ENCODE measurements around the gene HLA-DPA1.
"Not testable (repeated sequence)": the region's sequence is repeated elsewhere in the genome, so short reads cannot be mapped to it uniquely, and the experiment has no call there.

HLA-DPA1 gene

DNA sequence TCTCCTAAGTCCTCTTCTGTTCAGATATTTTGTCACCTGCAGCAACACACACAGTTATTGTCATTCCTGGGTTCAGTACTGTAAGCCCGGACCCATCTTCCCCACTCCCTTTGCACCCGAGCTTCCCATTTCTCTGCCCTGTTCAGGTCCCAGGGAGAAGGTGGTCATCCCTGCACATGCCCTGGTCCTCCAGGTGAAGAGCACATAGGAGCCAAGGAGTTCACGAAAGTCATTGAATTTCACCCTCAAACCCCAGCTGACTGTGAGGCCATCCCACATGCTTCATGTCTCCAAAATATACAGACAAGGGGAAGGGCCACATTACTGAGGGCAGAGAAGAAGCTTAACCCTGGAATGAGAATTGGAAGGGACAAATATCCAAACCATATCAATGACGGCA lies 8.1 kb downstream of the HLA-DPA1 start:
- DNase-seq (ENCODE audit: low read depth in 1 of 2, low spot score in 1 of 2), result no peak

DNA sequence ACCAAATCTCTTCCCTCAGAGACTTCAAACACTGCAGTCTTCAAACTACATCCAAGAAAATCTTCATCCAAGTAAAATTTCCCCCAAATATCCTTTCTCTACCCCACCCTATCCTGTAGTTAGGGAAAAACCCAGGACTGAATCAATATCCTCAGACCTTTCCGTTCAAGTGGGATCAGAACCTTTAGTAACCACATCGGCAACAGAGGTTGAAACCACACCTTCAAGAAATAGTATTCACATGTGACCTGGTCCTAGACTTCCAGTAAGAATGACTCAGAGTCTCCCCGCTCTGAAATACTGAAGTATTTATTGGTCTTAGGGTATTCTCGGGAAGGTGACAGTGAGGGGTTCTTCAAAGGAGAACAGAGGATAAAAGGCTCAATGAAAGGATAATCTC lies 8.7 kb downstream of the HLA-DPA1 start:
- no peak for DNase-seq (ENCODE audit: low read depth in 1 of 2, low spot score in 1 of 2)

- not testable (repeated sequence) for DNase-seq (ENCODE audit: low read depth in 1 of 2, low spot score in 1 of 2)
Measured at GRCh38 chr6:33063435-33063834, 10.0 kb downstream of the HLA-DPA1 start.

DNA sequence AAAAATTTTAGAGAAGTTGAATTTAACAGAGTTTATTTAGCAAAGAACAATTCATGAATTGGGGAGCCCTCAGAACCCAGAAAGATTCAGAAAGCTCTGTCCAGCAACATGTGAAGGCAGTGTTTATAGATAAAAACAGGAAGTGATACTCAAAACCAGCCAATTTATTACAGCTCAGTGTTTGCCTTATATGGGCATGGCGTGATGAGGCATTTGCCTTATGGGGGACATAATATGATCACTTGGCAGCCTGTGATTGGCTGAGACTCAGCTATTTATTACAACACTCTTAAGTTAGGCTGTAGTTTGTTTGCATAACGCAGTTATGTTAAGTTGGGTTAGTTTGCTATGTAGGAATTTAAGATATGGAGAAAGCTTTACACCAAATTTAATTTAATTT lies 11.5 kb downstream of the HLA-DPA1 start:
- no peak for DNase-seq (ENCODE audit: low read depth in 1 of 2, low spot score in 1 of 2)

- no peak for DNase-seq (ENCODE audit: low read depth in 1 of 2, low spot score in 1 of 2)
Measured at GRCh38 chr6:33057222-33058150, 16.0 kb downstream of the HLA-DPA1 start.

DNA sequence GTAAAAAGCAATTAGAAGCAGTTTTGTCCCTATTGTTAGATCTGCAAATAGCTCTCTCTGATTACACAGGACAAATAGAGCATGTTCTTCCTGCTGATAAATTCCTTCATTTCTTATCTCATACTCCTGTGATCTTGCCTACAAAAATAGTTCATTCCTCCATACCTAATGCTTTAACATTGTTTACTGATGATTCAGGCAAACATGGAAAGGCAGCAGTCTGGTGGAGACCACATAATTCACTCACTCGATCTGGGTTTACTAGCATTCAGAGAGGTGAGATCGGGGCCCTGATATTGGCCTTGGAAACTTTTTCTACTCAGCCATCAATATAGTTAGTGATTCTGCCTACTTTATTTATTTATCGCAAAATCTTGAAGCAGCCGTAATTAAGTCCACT lies 20.2 kb downstream of the HLA-DPA1 start:
- DNase-seq (ENCODE audit: low read depth in 1 of 2, low spot score in 1 of 2), result no peak

GRCh38 chr6:33052627-33053026 lies 20.8 kb downstream of the HLA-DPA1 start:
- no peak for DNase-seq (ENCODE audit: low read depth in 1 of 2, low spot score in 1 of 2)

GRCh38 chr6:33050014-33050810 lies 23.2 kb downstream of the HLA-DPA1 start:
- no peak for DNase-seq (ENCODE audit: low read depth in 1 of 2, low spot score in 1 of 2)

DNA sequence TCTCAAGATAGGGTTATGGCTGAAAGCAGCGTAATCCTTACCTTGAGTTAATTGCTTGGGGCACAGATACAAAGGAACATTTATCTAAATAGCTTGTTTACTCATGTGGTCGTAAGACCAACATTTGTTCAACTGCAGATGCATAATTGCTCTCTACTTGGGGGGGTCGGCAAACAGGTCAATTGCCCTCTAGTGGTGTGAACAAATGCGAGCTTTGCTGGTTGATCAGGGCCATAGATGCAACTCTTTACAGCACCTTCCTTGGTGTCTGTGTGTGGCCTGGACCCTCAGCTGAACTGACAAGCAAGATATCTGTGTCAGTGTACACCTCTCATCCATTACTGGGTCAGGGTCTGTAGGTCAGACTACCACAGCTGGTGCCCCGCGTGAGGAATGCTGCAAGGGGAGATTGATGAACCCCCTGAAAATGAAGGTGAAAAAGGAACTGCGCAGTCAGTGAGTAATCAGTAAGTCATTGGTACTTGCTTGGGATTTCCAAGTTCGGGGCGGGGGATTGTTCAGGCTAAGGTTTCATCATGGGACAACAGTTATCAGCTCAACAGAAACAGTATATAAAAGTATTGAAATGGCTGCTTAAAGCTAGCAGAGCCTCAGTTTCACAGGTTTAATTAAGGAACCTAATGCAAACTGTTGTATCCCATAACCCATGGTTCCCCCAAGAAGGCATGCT lies 24.0 kb downstream of the HLA-DPA1 start:
- DNase-seq (ENCODE audit: low read depth in 1 of 2, low spot score in 1 of 2), result no peak

DNA sequence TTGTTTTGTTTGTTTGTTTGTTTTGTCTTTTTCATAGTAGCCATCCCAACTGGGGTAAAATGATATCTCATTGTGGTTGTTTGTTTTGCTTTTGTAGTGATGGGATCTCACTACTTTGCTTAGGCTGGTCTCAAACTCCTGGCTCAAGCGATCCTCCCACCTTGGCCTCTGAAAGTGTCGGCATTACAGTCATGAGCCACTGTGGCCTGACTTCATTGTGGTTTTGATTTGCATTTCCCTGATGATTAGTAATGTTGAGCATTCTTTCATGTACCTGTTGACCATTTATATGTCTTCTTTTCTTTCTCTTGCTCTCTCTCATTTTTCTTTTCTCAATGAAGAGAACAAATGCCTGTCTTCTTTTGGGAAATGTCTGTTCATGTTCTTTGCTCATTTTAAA lies 33.3 kb downstream of the HLA-DPA1 start:
- no peak for DNase-seq (ENCODE audit: low read depth in 1 of 2, low spot score in 1 of 2)

GRCh38 chr6:33036535-33036934 lies 36.9 kb downstream of the HLA-DPA1 start:
- no peak for DNase-seq (ENCODE audit: low read depth in 1 of 2, low spot score in 1 of 2)

DNA sequence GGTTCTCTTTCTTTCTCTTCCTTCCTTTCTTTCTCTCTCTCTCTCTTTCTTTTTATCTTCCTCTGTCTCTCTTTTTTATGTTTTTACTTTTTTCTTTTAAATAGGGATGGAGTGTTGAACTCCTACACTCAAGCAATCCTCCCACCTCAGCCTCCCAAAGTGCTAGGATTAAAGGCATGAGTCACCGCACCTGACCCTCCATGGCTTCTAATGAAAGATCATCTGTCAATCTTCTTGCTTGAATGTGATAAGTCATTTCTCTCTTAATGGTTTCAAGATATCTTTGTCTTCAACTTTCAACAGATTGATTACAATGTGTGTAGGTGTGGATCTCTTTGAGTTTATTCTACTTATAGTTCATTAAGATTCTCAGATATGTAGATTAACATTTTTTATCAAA lies 38.9 kb downstream of the HLA-DPA1 start:
- DNase-seq (ENCODE audit: low read depth in 1 of 2, low spot score in 1 of 2), result no peak

- DNase-seq (ENCODE audit: low read depth in 1 of 2, low spot score in 1 of 2), result no peak
Measured at GRCh38 chr6:33030245-33030644, 43.2 kb downstream of the HLA-DPA1 start.

- no peak for DNase-seq (ENCODE audit: low read depth in 1 of 2, low spot score in 1 of 2)
Measured at GRCh38 chr6:33029328-33030184, 43.9 kb downstream of the HLA-DPA1 start.

GRCh38 chr6:33028220-33028849 lies 45.1 kb downstream of the HLA-DPA1 start:
- no peak for DNase-seq (ENCODE audit: low read depth in 1 of 2, low spot score in 1 of 2)

DNA sequence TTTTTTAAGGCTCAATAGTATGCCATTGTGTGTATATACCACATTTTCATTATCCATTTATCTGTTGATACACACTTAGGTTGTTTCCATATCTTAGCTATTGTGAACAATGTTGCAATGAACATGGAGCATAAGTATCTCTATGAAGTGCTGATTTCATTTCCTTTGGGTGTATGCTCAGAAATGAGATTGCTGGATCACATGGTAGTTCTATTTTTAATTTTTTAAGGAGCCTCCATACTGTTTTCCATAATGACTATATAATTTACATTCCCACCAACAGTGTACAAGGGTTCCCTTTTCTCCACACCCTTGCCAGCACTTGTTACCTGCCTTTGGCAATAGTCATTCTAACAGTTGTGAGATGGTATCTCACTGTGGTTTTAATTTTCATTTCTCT lies 48.9 kb downstream of the HLA-DPA1 start:
- no peak for DNase-seq (ENCODE audit: low read depth in 1 of 2, low spot score in 1 of 2)

- no peak for DNase-seq (ENCODE audit: low read depth in 1 of 2, low spot score in 1 of 2)
Measured at GRCh38 chr6:33023536-33023935, 49.9 kb downstream of the HLA-DPA1 start.

GRCh38 chr6:33021917-33022316 lies 51.5 kb downstream of the HLA-DPA1 start:
- no peak for DNase-seq (ENCODE audit: low read depth in 1 of 2, low spot score in 1 of 2)

DNA sequence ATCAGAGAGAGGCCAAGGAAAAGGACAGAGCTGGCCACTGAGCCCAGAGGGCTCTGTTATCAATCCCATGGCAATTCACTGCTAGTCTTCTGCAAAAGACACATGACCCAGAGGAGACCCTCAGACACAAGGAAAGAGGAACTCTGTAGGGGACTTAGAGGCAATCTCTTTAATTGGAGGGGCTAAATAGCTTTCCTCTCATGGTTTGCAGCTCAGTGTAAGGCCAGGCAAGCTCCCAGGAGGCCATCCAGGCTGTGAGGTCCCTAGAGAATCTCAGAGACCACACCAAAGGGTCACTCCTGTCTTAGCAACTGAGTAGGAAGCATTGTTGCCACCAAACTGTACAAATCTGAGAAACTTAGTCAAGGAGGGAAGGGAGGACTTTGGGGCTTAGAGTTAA lies 54.1 kb downstream of the HLA-DPA1 start:
- no peak for DNase-seq (ENCODE audit: low read depth in 1 of 2, low spot score in 1 of 2)

DNA sequence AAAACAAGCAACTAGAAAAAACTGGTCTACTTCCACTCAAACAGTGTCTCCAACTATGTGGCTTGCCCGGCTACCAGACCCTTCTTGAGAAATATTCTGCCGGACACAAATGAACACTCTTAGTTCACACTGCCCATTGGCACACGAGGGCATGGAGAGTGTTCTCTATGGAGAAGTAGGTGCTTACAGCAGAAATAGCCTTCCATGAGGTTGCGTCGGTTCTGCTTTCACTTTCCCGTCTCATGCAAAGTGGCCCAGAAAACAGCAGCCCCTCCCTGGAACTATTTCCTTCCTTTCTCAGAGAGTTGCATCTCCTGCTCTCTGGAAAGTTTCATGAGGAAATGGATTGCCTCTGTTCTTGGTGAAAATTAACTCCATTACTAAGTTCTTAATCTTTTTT lies 54.5 kb downstream of the HLA-DPA1 start:
- no peak for DNase-seq (ENCODE audit: low read depth in 1 of 2, low spot score in 1 of 2)

Data from activated T-helper 1 cell treated with anti-CD3 and anti-CD28 coated beads, Interleukin-2, amount 50 U/mL, for 16 hours (primary cell).